Panc1 (cell line): Measurements from ENCODE around the gene ADD1. TPM values are rescaled to one million over a fixed set of nuclear protein-coding genes. Genes with fewer than 3 reads are reported as not detected.
A peak's percentile ranks its signal among the peaks of the same experiment; 100 is the strongest.

Experiments used
- ATAC-seq: fragments of 200-7000 bp; cut with Tn5 transposase; 2 replicates; pipeline ENCODE4 v1.9.1; 2020; ENCODE audit warnings: mild to moderate bottlenecking, moderate library complexity
- BruUV-seq: library from RNA; stranded (reverse); fragments of 400-500 nt; replicated peaks from 2 replicates; lab custom pipeline; 2021; lab: Mats Ljungman, UMichigan
- CTCF ChIA-PET: fragments of 300-600 bp; sonication (Branson Sonifier 250); formaldehyde crosslinking; loops from one replicate; lab custom pipeline; 2022; ENCODE audit warnings: antibody characterized with exemption; lab: Charles Lee
- POLR2A ChIA-PET: fragments of 300-600 bp; sonication (Branson Sonifier 250); formaldehyde crosslinking; loops from one replicate; lab custom pipeline; 2022; ENCODE audit warnings: antibody characterized with exemption; lab: Charles Lee
- DNase-seq: peaks from one replicate; pipeline ENCODE4 v3.0.0-alpha.2; 2010; ENCODE audit warnings: low read depth, low spot score
- H3K27ac ChIP-seq: 2 replicates; pipeline ENCODE4 v1.5.1; 2011; ENCODE audit warnings: mild to moderate bottlenecking, low read length, inconsistent platforms
- H3K27me3 ChIP-seq: fragments of 200-500 bp; sonication (Bioruptor generic); 2 replicates; pipeline ENCODE4 v1.6.0; 2014; ENCODE audit warnings: low read length, inconsistent platforms; ENCODE audit not compliant: control insufficient read depth, insufficient read depth
- H3K36me3 ChIP-seq: fragments of 200-500 bp; sonication (Bioruptor generic); 2 replicates; pipeline ENCODE4 v1.5.1; 2014; ENCODE audit warnings: inconsistent platforms, mild to moderate bottlenecking, low read length, moderate library complexity; ENCODE audit not compliant: control insufficient read depth, insufficient read depth
- H3K4me1 ChIP-seq: 2 replicates; pipeline ENCODE4 v1.5.1; 2011; ENCODE audit warnings: inconsistent platforms, mild to moderate bottlenecking, low read length, moderate library complexity; ENCODE audit not compliant: control insufficient read depth, insufficient read depth
- H3K4me3 ChIP-seq, 2 experiments: 2 replicates each; pipeline ENCODE4 v1.5.1; 2011 to 2012; ENCODE audit warnings: low read depth in 2 of 2, low read length in 2 of 2, mild to moderate bottlenecking in 2 of 2, inconsistent platforms in 1 of 2, moderate library complexity in 1 of 2
- H3K9me3 ChIP-seq: fragments of 200-500 bp; sonication (Bioruptor generic); 2 replicates; pipeline ENCODE4 v1.5.1; 2014; ENCODE audit warnings: low read depth, mild to moderate bottlenecking, inconsistent platforms, low read length, moderate library complexity; ENCODE audit not compliant: control insufficient read depth, insufficient read depth
- POLR2AphosphoS5 ChIP-seq: IDR thresholded peaks from 2 replicates; pipeline ENCODE4 v1.6.1; 2012; ENCODE audit warnings: mild to moderate bottlenecking, low read depth, low read length, moderate library complexity
- SIN3A ChIP-seq: IDR thresholded peaks from 2 replicates; pipeline ENCODE4 v1.6.1; 2012; ENCODE audit warnings: low read depth, mild to moderate bottlenecking, low read length, moderate library complexity, borderline replicate concordance; ENCODE audit not compliant: insufficient read depth
- TCF7L2 ChIP-seq: IDR thresholded peaks from 2 replicates; pipeline ENCODE4 v1.6.1; 2011; ENCODE audit warnings: mild to moderate bottlenecking, low read depth, low read length, inconsistent platforms
- in situ Hi-C: cut with HindIII; loops from 2 replicates; pipeline ENCODE4 v1.10.0; 2016; ENCODE audit warnings: low sequenced_read_pairs, low pct_unique_long_range_greater_than_20kb
- intact Hi-C: fragments of 100-400 bp; cut with micrococcal nuclease; formaldehyde crosslinking; loops from one replicate; pipeline ENCODE4 v1.10.0; 2022; ENCODE audit not compliant: unreplicated experiment
- total RNA-seq: library from RNA; stranded (reverse); gene quantifications from one replicate; pipeline ENCODE4 v1.2.1, GENCODE V29; 2021; ENCODE audit not compliant: unreplicated experiment
- TF ChIP-seq, protein P1 (sequence below): fragments of 450-650 bp; IDR thresholded peaks from 2 replicates; pipeline ENCODE4 v1.5.1; 2017; ENCODE audit warnings: mild to moderate bottlenecking
- TF ChIP-seq, protein P2 (sequence below), 2 experiments: IDR thresholded peaks; 2 replicates each; pipeline ENCODE4 v1.6.1; 2011 to 2012; ENCODE audit warnings: low read depth in 2 of 2, control low read depth in 1 of 2, low read length in 1 of 2, mild to moderate bottlenecking in 1 of 2, moderate library complexity in 1 of 2; ENCODE audit not compliant: insufficient read depth in 1 of 2

Gene ADD1
- total RNA-seq, 1 experiment from 2014 or later, result 158 TPM

DNA sequence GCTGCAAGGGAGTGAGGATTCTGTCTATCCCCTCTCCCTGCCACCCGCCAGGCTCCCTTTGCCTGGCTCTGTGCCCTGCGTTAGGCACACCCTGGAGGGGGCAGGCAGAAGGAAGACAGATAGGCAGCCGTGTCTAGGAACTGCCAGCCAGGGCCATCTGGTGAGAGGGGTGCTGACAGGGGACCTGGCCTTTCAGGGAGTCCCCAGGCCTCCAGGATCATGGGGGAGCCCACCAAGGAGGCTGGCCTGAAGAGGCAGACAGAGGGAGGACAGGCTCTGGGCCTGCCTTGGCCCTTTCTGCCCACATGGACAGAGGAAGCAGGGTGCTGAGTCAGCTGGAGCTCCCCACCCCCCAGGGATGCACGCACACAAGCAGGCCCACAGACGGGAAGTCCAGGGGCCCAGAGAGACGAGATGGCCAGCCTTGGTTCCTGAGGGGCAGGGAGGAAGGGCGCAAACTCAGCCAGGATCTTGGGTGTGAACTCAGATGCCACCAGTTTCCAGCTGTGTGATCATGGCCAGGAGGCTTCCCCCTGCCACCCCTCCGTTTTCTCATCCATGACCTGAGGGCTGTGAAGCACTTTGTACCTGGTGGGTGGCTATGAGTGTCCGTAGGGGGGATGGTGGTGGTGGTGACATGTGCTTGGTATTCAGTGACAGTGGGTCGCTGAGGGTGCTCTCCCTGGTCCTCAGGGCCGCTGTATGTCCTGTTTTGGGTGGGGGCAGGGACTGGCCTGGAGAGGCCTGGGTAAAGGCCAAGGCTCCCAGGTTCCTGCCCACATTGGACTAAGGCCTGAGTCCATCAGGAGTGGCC, 49.0 kb upstream of the ADD1 start:
- TF ChIP-seq SIN3A, result 0 out of 2 replicates have a peak, but pooled peaks have one; percentile 16
- no peak for TF ChIP-seq POLR2AphosphoS5
- peaks cover 63% of the 10 kb centered on the region for H3K4me1 ChIP-seq
- no TSS peak for BruUV-seq
- no peaks in the 10 kb centered on the region for H3K9me3 ChIP-seq
- ATAC-seq (peak; percentile 10), DNase-seq (no peak)
- ChIA-PET CTCF (no interaction called here), POLR2A (no interaction called here)
- in situ Hi-C loops, result no loop called here
- peak overlapping the region; percentile 54 to 77 for H3K4me3 ChIP-seq
- H3K36me3 ChIP-seq, result no peaks in the 10 kb centered on the region
- intact Hi-C loops, result loop anchor here (10.0 kb wide), 1 partner anchor 140 kb away; no protein-coding TSS in a partner anchor
- H3K27ac ChIP-seq, result peak overlapping the region; percentile 89
- no peaks in the 10 kb centered on the region for H3K27me3 ChIP-seq

DNA sequence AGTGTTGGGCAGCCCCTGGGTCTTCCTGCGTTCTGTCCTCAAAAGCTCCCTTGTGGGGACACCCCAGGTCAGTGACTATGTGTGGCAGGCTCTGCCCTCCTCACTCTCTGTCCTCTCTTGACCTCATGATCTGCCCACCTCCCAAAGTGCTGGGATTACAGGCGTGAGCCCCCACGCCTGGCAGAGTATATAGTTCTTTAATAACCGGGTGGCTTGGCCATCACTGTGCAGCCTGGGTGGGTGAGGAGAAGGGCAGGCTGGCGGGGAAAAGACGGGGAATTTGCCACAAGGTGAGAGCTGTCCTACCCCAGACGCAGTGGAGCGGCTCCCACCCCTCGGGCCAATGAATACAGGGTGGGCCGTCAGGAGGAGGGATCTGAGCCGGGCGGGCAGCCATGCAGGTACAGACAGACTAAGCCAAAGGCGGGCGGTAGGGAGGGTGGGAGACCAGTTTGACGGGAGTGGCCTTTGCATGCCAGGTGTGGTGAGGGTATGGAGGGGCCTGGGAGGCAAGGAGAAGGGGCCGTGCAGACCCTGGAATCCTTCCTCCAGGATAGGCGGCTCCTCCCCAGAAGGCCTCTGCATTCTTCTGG, 48.2 kb upstream of the ADD1 start:
- TF ChIP-seq, protein P1, sequence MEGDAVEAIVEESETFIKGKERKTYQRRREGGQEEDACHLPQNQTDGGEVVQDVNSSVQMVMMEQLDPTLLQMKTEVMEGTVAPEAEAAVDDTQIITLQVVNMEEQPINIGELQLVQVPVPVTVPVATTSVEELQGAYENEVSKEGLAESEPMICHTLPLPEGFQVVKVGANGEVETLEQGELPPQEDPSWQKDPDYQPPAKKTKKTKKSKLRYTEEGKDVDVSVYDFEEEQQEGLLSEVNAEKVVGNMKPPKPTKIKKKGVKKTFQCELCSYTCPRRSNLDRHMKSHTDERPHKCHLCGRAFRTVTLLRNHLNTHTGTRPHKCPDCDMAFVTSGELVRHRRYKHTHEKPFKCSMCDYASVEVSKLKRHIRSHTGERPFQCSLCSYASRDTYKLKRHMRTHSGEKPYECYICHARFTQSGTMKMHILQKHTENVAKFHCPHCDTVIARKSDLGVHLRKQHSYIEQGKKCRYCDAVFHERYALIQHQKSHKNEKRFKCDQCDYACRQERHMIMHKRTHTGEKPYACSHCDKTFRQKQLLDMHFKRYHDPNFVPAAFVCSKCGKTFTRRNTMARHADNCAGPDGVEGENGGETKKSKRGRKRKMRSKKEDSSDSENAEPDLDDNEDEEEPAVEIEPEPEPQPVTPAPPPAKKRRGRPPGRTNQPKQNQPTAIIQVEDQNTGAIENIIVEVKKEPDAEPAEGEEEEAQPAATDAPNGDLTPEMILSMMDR, result no peak
- TF ChIP-seq TCF7L2, result no peak
- TF ChIP-seq SIN3A, result no peak
- TF ChIP-seq, protein P2, sequence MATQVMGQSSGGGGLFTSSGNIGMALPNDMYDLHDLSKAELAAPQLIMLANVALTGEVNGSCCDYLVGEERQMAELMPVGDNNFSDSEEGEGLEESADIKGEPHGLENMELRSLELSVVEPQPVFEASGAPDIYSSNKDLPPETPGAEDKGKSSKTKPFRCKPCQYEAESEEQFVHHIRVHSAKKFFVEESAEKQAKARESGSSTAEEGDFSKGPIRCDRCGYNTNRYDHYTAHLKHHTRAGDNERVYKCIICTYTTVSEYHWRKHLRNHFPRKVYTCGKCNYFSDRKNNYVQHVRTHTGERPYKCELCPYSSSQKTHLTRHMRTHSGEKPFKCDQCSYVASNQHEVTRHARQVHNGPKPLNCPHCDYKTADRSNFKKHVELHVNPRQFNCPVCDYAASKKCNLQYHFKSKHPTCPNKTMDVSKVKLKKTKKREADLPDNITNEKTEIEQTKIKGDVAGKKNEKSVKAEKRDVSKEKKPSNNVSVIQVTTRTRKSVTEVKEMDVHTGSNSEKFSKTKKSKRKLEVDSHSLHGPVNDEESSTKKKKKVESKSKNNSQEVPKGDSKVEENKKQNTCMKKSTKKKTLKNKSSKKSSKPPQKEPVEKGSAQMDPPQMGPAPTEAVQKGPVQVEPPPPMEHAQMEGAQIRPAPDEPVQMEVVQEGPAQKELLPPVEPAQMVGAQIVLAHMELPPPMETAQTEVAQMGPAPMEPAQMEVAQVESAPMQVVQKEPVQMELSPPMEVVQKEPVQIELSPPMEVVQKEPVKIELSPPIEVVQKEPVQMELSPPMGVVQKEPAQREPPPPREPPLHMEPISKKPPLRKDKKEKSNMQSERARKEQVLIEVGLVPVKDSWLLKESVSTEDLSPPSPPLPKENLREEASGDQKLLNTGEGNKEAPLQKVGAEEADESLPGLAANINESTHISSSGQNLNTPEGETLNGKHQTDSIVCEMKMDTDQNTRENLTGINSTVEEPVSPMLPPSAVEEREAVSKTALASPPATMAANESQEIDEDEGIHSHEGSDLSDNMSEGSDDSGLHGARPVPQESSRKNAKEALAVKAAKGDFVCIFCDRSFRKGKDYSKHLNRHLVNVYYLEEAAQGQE (IDR thresholded peaks at IDR 0.05; ENCODE audit: insufficient read depth in 1 of 2, low read depth in 2 of 2, low read length in 1 of 2), result no peak
- no peak for TF ChIP-seq POLR2AphosphoS5
- Histone ChIP-seq H3K27ac (peak overlapping the region; percentile 89), H3K27me3 (no peaks in the 10 kb centered on the region), H3K4me1 (peaks cover 69% of the 10 kb centered on the region), H3K9me3 (no peaks in the 10 kb centered on the region), H3K4me3 (peak overlapping the region; percentile 54 to 77), H3K36me3 (no peaks in the 10 kb centered on the region)
- in situ Hi-C loops (no loop called here), intact Hi-C loops (loop anchor here (10.0 kb wide), 1 partner anchor 139 kb away; no protein-coding TSS in a partner anchor)
- BruUV-seq, result no TSS peak
- POLR2A ChIA-PET, result no interaction called here
- CTCF ChIA-PET, result interaction anchor here (0.6 kb wide), 1 partner anchor 19 kb away, joined by 3 read pairs; no protein-coding TSS in a partner anchor
- no peak for ATAC-seq
- DNase-seq, result no peak
